ENCODE results near the gene GRM1. TPM values are rescaled to one million over a fixed set of nuclear protein-coding genes. Genes with fewer than 3 reads are reported as not detected.

The GRM1 gene
- total RNA-seq, 2 donors from 2014 or later, result 0.57 to 0.62 TPM

DNA sequence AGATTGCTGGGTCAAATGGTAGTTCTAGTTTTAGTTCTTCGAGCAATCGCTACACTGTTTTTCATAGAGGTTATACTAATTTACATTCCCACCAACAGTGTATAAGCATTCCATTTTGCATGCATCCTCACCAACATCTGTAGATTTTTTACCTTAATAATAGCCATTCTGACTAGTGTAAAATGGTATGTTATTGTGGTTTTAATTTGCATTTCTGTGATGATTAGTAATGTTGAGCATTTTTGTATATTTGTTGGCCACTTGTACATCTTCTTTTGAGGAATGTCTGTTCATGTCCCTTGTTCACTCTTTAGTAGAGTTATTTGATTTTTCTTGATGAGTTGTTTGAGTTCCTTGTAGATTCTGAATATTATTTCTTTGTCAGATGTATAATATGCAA is 236.2 kb downstream of the GRM1 start:
- Mint-ChIP-seq H3K27ac (no peak overlapping the region), H3K9me3 (peaks cover 18% of the 10 kb centered on the region), H3K4me1 (peaks cover 1% of the 10 kb centered on the region), H3K36me3 (ENCODE audit: low read depth) (peaks cover 2% of the 10 kb centered on the region), H3K4me3 (no peak overlapping the region), H3K27me3 (ENCODE audit: insufficient read depth) (no peaks in the 10 kb centered on the region)
- Histone ChIP-seq H3K27ac (ENCODE audit: low read depth, low read length) (no peak overlapping the region), H3K4me1 (ENCODE audit: control insufficient read depth, insufficient read depth, low read length) (no peaks in the 10 kb centered on the region), H3K4me3 (ENCODE audit: low read length) (no peak overlapping the region), H3K27me3 (ENCODE audit: control insufficient read depth, insufficient read depth, low read length, poor library complexity, severe bottlenecking) (no peaks in the 10 kb centered on the region), H3K9ac (ENCODE audit: extremely low read depth, low read length, poor library complexity, severe bottlenecking) (no peak overlapping the region), H3K36me3 (ENCODE audit: control insufficient read depth, insufficient read depth, low read length) (no peaks in the 10 kb centered on the region), H3K9me3 (ENCODE audit: control insufficient read depth, low read length) (no peaks in the 10 kb centered on the region)
- TF ChIP-seq, protein P1, sequence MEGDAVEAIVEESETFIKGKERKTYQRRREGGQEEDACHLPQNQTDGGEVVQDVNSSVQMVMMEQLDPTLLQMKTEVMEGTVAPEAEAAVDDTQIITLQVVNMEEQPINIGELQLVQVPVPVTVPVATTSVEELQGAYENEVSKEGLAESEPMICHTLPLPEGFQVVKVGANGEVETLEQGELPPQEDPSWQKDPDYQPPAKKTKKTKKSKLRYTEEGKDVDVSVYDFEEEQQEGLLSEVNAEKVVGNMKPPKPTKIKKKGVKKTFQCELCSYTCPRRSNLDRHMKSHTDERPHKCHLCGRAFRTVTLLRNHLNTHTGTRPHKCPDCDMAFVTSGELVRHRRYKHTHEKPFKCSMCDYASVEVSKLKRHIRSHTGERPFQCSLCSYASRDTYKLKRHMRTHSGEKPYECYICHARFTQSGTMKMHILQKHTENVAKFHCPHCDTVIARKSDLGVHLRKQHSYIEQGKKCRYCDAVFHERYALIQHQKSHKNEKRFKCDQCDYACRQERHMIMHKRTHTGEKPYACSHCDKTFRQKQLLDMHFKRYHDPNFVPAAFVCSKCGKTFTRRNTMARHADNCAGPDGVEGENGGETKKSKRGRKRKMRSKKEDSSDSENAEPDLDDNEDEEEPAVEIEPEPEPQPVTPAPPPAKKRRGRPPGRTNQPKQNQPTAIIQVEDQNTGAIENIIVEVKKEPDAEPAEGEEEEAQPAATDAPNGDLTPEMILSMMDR (conservative IDR thresholded peaks at IDR 0.05), result no peak
- 80% methylated on average over 2 of the region's 2 CpGs; no CpG with 5 or more reads in 1 of the 2 experiments for WGBS, 2 experiments (ENCODE audit: insufficient coverage in 1 of 2, insufficient read length in 1 of 2)
- DNase-seq, result no peak

DNA sequence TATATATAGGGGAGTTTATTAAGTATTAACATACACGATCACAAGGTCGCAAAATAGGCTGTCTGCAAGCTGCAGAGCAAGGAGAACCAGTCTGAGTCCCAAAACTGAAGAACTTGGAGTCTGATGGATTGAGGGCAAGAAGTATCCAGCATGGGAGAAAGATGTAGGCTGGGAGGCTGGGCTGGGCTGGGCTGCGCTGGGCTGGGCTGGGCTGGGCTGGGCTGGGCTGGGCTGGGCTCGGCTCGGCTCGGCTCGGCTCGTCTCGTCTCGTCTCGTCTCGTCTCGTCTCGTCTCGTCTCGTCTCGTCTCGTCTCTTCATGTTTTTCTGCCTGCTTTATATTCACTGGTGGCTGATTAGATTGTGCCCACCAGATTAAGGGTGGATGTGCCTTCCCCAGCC is 238.6 kb downstream of the GRM1 start:
- H3K9ac ChIP-seq (ENCODE audit: extremely low read depth, low read length, poor library complexity, severe bottlenecking), result no peak overlapping the region
- no peaks in the 10 kb centered on the region for H3K4me1 ChIP-seq (ENCODE audit: control insufficient read depth, insufficient read depth, low read length)
- H3K27me3 ChIP-seq (ENCODE audit: control insufficient read depth, insufficient read depth, low read length, poor library complexity, severe bottlenecking), result no peaks in the 10 kb centered on the region
- no peak overlapping the region for H3K4me3 ChIP-seq (ENCODE audit: low read length)
- Mint-ChIP-seq H3K4me3 (no peak overlapping the region), H3K4me1 (peaks cover 1% of the 10 kb centered on the region), H3K36me3 (ENCODE audit: low read depth) (peaks cover 2% of the 10 kb centered on the region), H3K9me3 (peaks cover 18% of the 10 kb centered on the region), H3K27me3 (ENCODE audit: insufficient read depth) (no peaks in the 10 kb centered on the region), H3K27ac (no peak overlapping the region)
- H3K9me3 ChIP-seq (ENCODE audit: control insufficient read depth, low read length), result no peaks in the 10 kb centered on the region
- no peak overlapping the region for H3K27ac ChIP-seq (ENCODE audit: low read depth, low read length)
- TF ChIP-seq, protein P1 (conservative IDR thresholded peaks at IDR 0.05), result no peak
- H3K36me3 ChIP-seq (ENCODE audit: control insufficient read depth, insufficient read depth, low read length), result no peaks in the 10 kb centered on the region
- WGBS, 2 experiments (ENCODE audit: insufficient coverage in 1 of 2, insufficient read length in 1 of 2), result 86% methylated on average over 18 of the region's 18 CpGs; no CpG with 5 or more reads in 1 of the 2 experiments
- no peak for DNase-seq

DNA sequence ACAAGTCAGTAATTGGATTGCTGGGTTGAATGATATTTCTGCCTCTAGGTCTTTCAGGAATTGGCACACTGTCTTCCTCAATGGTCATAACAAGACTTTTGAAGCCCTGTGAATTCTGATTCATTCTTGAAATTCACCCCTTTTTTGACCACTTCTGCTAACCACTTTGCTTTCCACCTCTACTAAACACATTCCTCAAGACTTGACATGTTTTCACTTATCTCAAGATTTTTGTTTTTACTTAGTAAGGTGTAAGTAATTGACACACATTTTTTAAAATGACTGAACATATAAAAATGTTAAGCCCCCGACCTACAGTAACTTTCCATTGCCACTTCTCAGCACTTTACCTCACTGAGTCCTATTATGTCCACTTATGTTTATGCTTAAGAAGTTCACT is 239.1 kb downstream of the GRM1 start:
- no peak overlapping the region for H3K4me3 Mint-ChIP-seq
- H3K27ac Mint-ChIP-seq, result no peak overlapping the region
- H3K36me3 ChIP-seq (ENCODE audit: control insufficient read depth, insufficient read depth, low read length), result no peaks in the 10 kb centered on the region
- peaks cover 2% of the 10 kb centered on the region for H3K36me3 Mint-ChIP-seq (ENCODE audit: low read depth)
- TF ChIP-seq, protein P1 (conservative IDR thresholded peaks at IDR 0.05), result no peak
- H3K4me1 ChIP-seq (ENCODE audit: control insufficient read depth, insufficient read depth, low read length), result no peaks in the 10 kb centered on the region
- no peak overlapping the region for H3K9ac ChIP-seq (ENCODE audit: extremely low read depth, low read length, poor library complexity, severe bottlenecking)
- peaks cover 18% of the 10 kb centered on the region for H3K9me3 Mint-ChIP-seq
- DNase-seq, result no peak
- H3K27ac ChIP-seq (ENCODE audit: low read depth, low read length), result no peak overlapping the region
- peaks cover 1% of the 10 kb centered on the region for H3K4me1 Mint-ChIP-seq
- no peaks in the 10 kb centered on the region for H3K27me3 ChIP-seq (ENCODE audit: control insufficient read depth, insufficient read depth, low read length, poor library complexity, severe bottlenecking)
- no peak overlapping the region for H3K4me3 ChIP-seq (ENCODE audit: low read length)
- no peaks in the 10 kb centered on the region for H3K9me3 ChIP-seq (ENCODE audit: control insufficient read depth, low read length)
- H3K27me3 Mint-ChIP-seq (ENCODE audit: insufficient read depth), result no peaks in the 10 kb centered on the region
- WGBS, 2 experiments (ENCODE audit: insufficient coverage in 1 of 2, insufficient read length in 1 of 2), result 92% methylated on average over 1 of the region's 1 CpG; no CpG with 5 or more reads in 1 of the 2 experiments

Measured in endodermal cell (in vitro differentiated cells).